ENCODE measurements around the gene LMAN1.

The LMAN1 gene

DNA sequence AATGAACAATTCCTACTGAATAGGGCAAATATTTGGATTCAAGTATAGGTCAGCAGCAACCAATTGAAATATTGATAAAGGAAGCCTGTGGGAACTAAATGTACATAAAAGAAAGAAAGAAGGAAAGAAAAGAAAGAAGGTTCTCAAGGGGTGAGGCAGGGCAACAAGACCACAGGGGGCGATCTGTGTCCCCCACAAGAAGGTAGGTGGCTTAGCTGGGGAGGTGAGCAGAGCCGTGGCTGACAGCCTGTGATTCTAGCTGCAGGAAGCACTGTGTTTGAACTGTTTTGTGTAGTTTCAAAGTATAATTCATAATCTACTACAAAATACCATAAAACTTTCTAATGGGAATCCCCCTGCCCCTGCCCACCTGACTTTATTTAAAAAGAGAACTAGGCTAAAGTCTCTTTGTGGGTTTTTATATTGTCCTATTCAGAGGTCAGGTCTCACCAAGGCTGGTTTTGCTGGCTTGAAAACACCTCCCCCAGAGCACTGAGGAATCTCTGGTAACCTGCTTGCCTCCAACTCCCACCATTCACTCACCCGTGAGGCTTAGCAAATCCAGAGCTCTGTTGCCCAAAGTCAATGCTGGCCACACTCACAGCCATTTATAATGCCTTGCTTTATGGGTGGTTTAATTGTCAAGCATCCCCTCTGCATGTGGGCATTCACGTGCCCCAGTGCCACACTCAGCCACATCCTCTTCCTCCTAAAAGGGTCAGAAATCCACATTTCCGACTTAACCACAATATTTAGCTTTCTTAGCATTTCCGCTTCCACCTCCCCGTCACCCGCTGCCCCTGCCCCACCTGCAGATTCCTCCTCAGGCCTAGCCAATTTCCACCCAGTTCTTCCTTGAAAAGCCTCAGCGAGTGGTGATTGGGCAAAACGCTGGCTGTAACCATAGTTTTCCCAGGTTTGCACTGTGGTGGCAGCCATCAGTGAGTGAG is 36.4 kb upstream of the LMAN1 start:
- TF ChIP-seq ZNF768 (tag by site-specific recombination; IDR thresholded peaks at IDR 0.05): no peak
- no peak for TF ChIP-seq SCRT1 (tag by site-specific recombination; IDR thresholded peaks at IDR 0.05; ENCODE audit: borderline replicate concordance)
- no peak for TF ChIP-seq ZNF621 (tag by site-specific recombination; IDR thresholded peaks at IDR 0.05)
- no peak for TF ChIP-seq ZNF16 (tag by site-specific recombination; IDR thresholded peaks at IDR 0.05; ENCODE audit: low read depth)
- TF ChIP-seq ZNF426 (tag by site-specific recombination; IDR thresholded peaks at IDR 0.05): no peak
- TF ChIP-seq ZNF660 (tag by site-specific recombination; IDR thresholded peaks at IDR 0.05): no peak
- no peak for TF ChIP-seq BCL11B (tag by site-specific recombination; IDR thresholded peaks at IDR 0.05; ENCODE audit: low read depth)
- no peak for TF ChIP-seq ZNF433 (tag by site-specific recombination; IDR thresholded peaks at IDR 0.05; ENCODE audit: low read depth)
- TF ChIP-seq, protein P1, sequence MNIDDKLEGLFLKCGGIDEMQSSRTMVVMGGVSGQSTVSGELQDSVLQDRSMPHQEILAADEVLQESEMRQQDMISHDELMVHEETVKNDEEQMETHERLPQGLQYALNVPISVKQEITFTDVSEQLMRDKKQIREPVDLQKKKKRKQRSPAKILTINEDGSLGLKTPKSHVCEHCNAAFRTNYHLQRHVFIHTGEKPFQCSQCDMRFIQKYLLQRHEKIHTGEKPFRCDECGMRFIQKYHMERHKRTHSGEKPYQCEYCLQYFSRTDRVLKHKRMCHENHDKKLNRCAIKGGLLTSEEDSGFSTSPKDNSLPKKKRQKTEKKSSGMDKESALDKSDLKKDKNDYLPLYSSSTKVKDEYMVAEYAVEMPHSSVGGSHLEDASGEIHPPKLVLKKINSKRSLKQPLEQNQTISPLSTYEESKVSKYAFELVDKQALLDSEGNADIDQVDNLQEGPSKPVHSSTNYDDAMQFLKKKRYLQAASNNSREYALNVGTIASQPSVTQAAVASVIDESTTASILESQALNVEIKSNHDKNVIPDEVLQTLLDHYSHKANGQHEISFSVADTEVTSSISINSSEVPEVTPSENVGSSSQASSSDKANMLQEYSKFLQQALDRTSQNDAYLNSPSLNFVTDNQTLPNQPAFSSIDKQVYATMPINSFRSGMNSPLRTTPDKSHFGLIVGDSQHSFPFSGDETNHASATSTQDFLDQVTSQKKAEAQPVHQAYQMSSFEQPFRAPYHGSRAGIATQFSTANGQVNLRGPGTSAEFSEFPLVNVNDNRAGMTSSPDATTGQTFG (tag by site-specific recombination; IDR thresholded peaks at IDR 0.05; ENCODE audit: borderline replicate concordance): no peak
- TF ChIP-seq, protein P2, sequence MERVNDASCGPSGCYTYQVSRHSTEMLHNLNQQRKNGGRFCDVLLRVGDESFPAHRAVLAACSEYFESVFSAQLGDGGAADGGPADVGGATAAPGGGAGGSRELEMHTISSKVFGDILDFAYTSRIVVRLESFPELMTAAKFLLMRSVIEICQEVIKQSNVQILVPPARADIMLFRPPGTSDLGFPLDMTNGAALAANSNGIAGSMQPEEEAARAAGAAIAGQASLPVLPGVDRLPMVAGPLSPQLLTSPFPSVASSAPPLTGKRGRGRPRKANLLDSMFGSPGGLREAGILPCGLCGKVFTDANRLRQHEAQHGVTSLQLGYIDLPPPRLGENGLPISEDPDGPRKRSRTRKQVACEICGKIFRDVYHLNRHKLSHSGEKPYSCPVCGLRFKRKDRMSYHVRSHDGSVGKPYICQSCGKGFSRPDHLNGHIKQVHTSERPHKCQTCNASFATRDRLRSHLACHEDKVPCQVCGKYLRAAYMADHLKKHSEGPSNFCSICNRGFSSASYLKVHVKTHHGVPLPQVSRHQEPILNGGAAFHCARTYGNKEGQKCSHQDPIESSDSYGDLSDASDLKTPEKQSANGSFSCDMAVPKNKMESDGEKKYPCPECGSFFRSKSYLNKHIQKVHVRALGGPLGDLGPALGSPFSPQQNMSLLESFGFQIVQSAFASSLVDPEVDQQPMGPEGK (tag by site-specific recombination; IDR thresholded peaks at IDR 0.05): no peak
- TF ChIP-seq, protein P3, sequence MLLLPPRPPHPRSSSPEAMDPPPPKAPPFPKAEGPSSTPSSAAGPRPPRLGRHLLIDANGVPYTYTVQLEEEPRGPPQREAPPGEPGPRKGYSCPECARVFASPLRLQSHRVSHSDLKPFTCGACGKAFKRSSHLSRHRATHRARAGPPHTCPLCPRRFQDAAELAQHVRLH (tag by site-specific recombination; IDR thresholded peaks at IDR 0.05): no peak
- no peak for TF ChIP-seq ZNF155 (tag by site-specific recombination; IDR thresholded peaks at IDR 0.05)
- H3K4me3 ChIP-seq (ENCODE audit: low read depth, low read length): no peak overlapping the region
- H3K4me1 ChIP-seq (ENCODE audit: control insufficient read depth, insufficient read depth, low read length): no peaks in the 10 kb centered on the region
- H3K36me3 ChIP-seq (ENCODE audit: control insufficient read depth in 2 of 2, insufficient read depth in 1 of 2, low read length in 2 of 2): no peaks in the 10 kb centered on the region
- H3K27ac ChIP-seq (ENCODE audit: extremely low read depth, low read depth, low read length): no peak overlapping the region
- H3K9me3 ChIP-seq (ENCODE audit: control insufficient read depth, insufficient read depth, low read depth, low read length): no peaks in the 10 kb centered on the region
- ChIA-PET POLR2A (interaction anchor here (0.6 kb wide), 1 partner anchor 145 kb away, joined by 3 read pairs; no protein-coding TSS in a partner anchor), CTCF (interaction anchor here (0.6 to 1.6 kb wide), 7 partner anchors 7 to 147 kb away, joined by 3 to 6 read pairs (median 3); no protein-coding TSS in a partner anchor)

DNA sequence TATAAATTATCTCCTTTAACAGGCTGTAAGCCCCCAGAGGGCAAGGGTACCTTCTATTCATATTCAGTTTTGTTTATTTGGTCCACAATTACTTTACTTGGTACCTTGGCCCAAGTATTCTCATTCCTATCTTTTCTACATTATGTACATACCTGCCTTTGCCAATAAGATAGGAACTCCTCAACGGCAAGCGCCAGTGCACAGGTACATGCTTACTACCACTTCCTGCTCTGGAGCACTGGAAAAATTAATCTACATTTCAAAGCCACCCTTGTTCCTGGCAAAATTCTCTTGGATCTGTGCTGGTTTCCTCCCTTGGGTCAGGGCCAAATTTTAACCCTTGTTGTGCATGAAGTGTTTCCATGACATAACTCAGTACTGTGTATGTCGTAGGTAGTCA is 34.3 kb upstream of the LMAN1 start:
- no peak overlapping the region for H3K27ac ChIP-seq (ENCODE audit: extremely low read depth, low read depth, low read length)
- no peaks in the 10 kb centered on the region for H3K9me3 ChIP-seq (ENCODE audit: control insufficient read depth, insufficient read depth, low read depth, low read length)
- CTCF ChIA-PET: interaction anchor here (1.2 to 1.5 kb wide), 2 partner anchors 9 to 85 kb away, joined by 3 to 6 read pairs; no protein-coding TSS in a partner anchor
- POLR2A ChIA-PET: no interaction called here
- no peak overlapping the region for H3K4me3 ChIP-seq (ENCODE audit: low read depth, low read length)
- H3K4me1 ChIP-seq (ENCODE audit: control insufficient read depth, insufficient read depth, low read length): peaks cover 7% of the 10 kb centered on the region
- H3K36me3 ChIP-seq (ENCODE audit: control insufficient read depth in 2 of 2, insufficient read depth in 1 of 2, low read length in 2 of 2): no peaks in the 10 kb centered on the region
- TF ChIP-seq, protein P4, sequence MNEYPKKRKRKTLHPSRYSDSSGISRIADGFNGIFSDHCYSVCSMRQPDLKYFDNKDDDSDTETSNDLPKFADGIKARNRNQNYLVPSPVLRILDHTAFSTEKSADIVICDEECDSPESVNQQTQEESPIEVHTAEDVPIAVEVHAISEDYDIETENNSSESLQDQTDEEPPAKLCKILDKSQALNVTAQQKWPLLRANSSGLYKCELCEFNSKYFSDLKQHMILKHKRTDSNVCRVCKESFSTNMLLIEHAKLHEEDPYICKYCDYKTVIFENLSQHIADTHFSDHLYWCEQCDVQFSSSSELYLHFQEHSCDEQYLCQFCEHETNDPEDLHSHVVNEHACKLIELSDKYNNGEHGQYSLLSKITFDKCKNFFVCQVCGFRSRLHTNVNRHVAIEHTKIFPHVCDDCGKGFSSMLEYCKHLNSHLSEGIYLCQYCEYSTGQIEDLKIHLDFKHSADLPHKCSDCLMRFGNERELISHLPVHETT (tag by site-specific recombination; IDR thresholded peaks at IDR 0.05): no peak
- no peak for TF ChIP-seq ZNF747 (tag by site-specific recombination; IDR thresholded peaks at IDR 0.05)
- no peak for TF ChIP-seq ZNF169 (tag by site-specific recombination; IDR thresholded peaks at IDR 0.05)
- no peak for TF ChIP-seq ZIC2 (tag by site-specific recombination; IDR thresholded peaks at IDR 0.05)
- no peak for TF ChIP-seq KLF8 (tag by site-specific recombination; IDR thresholded peaks at IDR 0.05)
- no peak for TF ChIP-seq ZNF473 (tag by site-specific recombination; IDR thresholded peaks at IDR 0.05)
- no peak for TF ChIP-seq TCF7L2 (IDR thresholded peaks at IDR 0.05; ENCODE audit: borderline replicate concordance, low read depth, low read length)
- TF ChIP-seq MEIS1 (CRISPR knock-in tag; IDR thresholded peaks at IDR 0.05; ENCODE audit: borderline replicate concordance): no peak
- no peak for TF ChIP-seq ZNF416 (tag by site-specific recombination; IDR thresholded peaks at IDR 0.05)
- no peak for TF ChIP-seq ZNF112 (tag by site-specific recombination; IDR thresholded peaks at IDR 0.05)
- TF ChIP-seq BCL11B (tag by site-specific recombination; IDR thresholded peaks at IDR 0.05; ENCODE audit: low read depth): no peak
- TF ChIP-seq ZBTB7A (tag by site-specific recombination; IDR thresholded peaks at IDR 0.05; ENCODE audit: low read depth): no peak
- TF ChIP-seq ZNF785 (tag by site-specific recombination; IDR thresholded peaks at IDR 0.05): no peak
- TF ChIP-seq EGR2 (tag by site-specific recombination; IDR thresholded peaks at IDR 0.05; ENCODE audit: low read depth): no peak
- TF ChIP-seq ZNF561 (tag by site-specific recombination; IDR thresholded peaks at IDR 0.05; ENCODE audit: borderline replicate concordance): no peak
